CD4-positive, alpha-beta T cell treated with Interferon alpha-2 for 1 hour (primary cell): Measurements from ENCODE around the gene FAM117B.
"Not testable (repeated sequence)": the region's sequence is repeated elsewhere in the genome, so short reads cannot be mapped to it uniquely, and the experiment has no call there.

Experiments used
- DNase-seq, 2 donors: peaks; one replicate each; pipeline ENCODE4 v3.0.0-alpha.2; 2020 to 2022

FAM117B gene

DNA sequence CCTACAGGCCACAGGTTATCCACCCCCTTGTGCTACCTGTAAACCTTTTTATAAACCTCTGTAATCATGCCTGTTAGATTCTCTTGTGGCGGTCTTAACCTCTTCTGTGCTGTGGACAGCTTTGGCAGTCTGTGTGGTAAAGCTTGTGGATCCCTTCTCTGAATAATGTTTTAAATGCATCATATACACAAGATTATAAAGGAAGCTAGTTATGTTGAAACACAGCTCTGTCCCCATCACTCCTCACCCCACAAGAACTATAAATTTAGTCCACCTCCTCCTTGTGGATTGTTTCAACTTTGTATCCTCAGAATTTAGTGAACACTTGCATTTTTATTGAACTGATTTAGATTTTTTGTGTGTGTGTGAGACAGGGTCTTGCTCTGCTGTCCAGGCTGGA lies 129.1 kb downstream of the FAM117B start:
- DNase-seq, result no peak

DNA sequence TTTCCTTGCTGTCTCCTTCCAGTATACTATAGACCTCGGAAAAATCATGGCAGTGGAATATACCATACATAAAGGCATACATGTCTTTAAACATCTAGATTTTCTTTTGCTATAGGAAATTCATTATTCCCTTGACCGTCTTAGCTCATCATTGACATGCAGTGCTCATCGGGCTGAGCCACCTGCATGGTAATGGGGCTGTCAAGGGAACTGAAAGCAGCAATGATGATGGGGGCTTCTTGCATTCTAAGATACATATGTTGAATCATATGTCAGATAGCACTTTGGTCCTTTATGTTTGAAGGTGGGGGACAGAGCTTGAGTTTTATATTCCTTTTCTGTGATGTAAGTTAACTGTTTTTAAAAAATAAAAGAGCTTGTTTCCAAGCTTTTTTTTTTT lies 130.2 kb downstream of the FAM117B start:
- DNase-seq, result no peak

GRCh38 chr2:202765436-202765835 lies 130.7 kb downstream of the FAM117B start:
- DNase-seq, result no peak

DNA sequence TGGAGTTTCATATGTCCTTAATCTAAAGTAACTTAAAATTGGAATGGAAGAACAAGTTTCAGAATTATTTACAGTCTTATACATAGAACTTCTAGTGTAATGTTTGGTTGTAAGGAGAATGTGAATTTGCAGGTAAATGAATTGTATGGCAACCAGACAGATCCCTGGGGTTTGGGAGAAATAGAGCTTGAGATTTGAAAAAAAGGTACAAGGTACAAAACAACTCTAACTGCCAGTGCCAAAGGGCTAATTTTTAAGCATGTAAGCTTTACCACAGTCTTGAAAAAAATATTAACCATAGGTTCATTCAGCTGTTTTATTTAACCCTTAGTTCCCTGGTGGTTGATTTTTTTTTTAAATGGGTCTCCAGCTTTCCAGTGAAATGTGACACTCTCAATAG lies 133.5 kb downstream of the FAM117B start:
- no peak for DNase-seq

DNA sequence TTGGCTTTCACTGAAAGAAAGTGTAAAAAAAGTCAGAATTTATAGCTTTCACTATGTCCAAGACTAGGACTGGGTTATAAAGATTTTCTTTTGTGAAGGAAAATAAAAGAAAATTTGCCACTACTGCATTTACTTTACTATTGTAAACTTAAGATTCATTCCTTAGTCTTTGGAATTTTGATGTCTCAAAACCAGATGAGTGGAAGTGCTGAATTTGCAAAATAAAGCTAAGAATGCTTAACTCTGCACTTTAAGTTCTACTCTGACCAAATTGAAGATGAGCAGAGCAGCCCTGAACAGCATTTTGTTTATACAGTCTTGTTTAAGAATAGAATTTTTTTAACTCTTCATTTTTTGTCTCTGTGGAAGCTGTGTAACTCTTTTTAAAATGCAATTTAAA lies 134.4 kb downstream of the FAM117B start:
- no peak for DNase-seq

- DNase-seq, result no peak
These were observed 136.6 kb downstream of the FAM117B start for GRCh38 chr2:202771336-202771735.

GRCh38 chr2:202771741-202772460 lies 137.1 kb downstream of the FAM117B start:
- no peak for DNase-seq

DNA sequence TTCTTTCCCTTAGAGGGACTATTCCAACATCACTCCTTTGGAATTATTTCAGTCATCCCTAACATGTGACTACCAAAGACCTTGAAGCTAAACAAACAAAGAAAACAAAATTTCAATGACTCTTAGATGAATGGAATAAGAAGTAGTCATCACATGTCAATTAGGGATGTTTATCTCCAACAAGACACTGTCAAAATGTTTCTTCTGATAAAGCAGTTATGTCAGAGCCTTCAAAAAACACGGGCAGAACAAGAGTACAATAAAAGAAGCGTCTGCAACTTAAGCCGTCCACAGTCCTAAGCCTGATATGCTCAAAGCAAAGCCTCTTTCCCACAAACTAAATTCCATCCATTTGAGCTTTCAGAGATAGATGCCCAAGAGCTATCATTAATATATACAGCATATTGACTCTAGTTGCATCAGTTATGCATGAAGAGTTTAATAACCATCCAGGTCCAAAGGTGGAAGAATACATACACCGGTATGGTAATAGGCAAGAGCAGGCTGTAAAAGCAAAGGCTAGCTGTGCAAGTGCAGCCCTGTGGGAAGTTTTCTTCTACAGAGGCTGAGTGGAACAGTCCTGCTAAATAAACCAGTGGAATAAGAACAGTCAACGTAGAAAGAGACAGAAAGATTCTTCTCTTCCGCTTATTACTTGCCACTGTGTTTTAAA lies 138.7 kb downstream of the FAM117B start:
- DNase-seq, result no peak

- no peak for DNase-seq
These were observed 139.3 kb downstream of the FAM117B start for GRCh38 chr2:202774104-202774503.

GRCh38 chr2:202778217-202778616 lies 143.4 kb downstream of the FAM117B start:
- DNase-seq, result no peak

- no peak for DNase-seq
These were observed 145.8 kb downstream of the FAM117B start for GRCh38 chr2:202780514-202781021.

DNA sequence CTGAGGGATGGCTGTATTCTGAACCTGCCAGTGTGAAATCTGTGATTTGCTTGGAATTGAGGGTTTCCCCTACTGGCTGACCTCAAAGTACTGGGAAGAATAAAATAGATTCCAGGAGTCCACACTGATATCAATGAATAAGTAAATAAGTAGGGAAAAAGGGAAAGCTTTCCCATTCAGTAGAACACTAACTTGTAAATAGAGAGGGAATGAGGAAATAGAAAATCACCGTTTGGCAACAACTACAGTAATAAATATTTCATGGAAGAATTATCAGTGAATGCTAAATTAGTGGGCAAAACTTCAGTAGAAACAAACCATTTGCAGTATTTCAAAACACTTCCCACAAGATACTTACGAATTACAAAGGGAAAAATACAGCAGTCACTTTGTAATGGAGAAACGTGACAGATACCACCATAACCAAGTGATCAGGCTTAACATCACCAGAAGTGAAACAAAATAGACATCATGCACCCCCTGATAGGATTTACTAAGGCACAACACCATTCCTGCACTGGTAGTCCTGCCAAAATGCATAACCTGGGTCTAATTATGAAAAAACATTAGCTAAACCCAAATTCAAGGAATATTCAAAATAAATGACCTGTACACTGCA lies 148.3 kb downstream of the FAM117B start:
- DNase-seq, result no peak

DNA sequence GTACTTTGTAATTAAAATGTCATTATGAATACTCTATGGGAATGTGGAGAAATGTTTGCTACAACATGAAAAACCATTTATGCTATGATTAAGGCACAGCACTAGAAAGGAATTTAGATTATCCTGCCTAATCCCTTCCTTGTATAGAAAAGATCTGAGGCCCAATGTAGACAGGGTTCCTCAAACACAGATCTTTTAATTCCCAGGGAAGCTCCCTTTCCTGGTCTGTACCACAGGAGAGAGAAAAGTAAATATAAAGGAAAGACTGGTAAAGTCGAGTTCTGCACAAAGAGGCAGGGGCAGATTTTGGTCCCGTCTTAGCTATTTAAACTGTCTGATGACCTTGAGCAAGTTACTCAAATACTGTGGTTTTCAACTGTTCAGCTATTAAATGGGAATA lies 152.1 kb downstream of the FAM117B start:
- DNase-seq, result no peak

DNA sequence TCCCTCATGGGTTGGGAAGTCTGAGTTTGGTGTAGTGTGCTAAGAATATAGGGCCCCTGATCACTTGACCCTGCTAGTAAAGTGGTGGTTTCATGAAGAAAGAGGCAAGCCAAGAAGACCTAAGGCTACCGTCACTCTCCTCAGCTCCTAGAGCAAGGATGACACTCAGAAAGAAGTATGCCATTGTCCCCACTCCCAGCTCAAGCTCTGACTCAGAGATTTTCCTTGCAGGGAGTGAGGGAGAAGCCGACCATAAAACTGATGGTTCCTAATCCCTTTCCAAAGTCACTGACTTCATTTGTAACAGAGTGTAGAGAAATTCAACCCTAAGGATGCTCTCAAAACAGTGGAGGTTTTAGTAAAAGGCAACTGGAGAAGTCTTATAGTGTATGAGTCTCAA lies 155.9 kb downstream of the FAM117B start:
- no peak for DNase-seq

DNA sequence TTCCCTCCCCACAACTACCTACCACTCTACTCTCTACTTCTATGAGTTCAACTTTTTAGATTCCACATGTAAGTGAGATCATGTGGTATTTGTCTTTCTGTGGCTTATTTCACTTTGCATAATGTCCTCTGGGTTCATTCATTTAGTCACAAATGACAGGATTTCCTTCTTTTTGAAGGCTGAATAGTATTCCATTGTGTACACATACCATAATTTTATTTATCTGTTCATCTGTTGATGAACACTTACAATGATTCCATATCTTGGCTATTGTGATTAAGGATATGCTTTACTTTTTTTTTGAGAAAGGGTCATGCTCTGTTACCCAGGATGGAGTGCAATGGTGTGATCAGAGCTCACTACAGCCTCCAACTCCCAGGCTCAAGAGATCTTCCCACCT lies 163.2 kb downstream of the FAM117B start:
- DNase-seq, result no peak

DNA sequence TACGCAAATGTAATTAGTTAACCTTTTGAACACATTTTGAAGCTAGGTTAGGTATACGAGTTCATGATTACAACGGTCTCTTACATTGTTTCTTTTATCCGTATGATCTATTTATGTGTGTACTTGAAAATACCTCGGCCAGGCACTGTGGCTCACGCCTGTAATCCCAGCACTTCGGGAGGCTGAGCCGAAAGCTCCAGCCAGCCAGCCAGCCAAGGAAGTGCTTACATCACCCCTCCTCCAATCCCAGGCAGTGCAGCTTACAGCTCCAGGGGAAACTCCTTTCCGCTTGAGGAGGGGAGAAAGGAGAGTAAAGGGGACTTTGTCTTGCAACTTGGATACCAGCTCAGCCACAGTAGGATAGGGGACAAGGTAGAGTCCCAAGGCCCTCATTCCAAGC lies 171.1 kb downstream of the FAM117B start:
- DNase-seq, result not testable (repeated sequence)

- DNase-seq, result not testable (repeated sequence)
These were observed 172.8 kb downstream of the FAM117B start for GRCh38 chr2:202807431-202808138.

DNA sequence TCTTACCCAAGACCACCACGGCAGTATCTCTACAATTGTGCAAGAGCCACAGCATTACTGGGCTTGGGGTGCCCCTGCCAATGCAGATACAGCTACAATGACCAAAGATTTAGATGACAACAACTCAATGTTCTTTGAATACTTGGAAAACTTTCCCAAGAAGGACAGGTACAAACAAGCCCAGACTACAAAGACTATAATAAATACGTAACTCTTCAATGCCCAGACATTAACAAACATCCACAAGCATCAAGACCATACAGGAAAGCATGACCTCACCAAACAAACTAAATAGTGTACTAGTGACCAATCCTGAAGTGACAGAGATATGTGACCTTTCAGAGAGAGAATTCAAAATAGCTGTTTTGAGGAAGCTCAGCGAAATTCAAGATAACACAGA lies 174.0 kb downstream of the FAM117B start:
- DNase-seq, result no peak

DNA sequence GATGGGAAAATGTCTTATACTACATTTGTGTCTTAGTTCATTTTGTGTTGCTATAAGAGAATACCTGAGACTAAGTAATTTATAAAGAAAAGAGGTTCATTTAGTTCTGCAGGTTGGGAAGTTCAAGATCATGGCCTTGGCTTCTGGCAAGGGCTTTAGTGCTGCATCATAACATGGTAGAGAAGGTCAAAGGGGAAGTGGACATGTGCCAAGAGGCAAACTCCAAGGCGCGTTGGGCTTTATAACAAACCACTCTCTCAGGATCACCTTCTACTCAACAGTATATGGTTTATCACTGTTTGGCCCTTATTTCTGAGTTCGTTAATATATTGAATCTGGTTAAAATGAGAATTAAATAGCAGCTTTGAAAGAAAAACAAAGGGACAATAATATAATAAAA lies 178.6 kb downstream of the FAM117B start:
- DNase-seq, result no peak

- DNase-seq, result no peak
These were observed 179.5 kb downstream of the FAM117B start for GRCh38 chr2:202814226-202814625.

- no peak for DNase-seq
These were observed 181.0 kb downstream of the FAM117B start for GRCh38 chr2:202815548-202816360.

- no peak for DNase-seq
These were observed 183.0 kb downstream of the FAM117B start for GRCh38 chr2:202817771-202818170.

DNA sequence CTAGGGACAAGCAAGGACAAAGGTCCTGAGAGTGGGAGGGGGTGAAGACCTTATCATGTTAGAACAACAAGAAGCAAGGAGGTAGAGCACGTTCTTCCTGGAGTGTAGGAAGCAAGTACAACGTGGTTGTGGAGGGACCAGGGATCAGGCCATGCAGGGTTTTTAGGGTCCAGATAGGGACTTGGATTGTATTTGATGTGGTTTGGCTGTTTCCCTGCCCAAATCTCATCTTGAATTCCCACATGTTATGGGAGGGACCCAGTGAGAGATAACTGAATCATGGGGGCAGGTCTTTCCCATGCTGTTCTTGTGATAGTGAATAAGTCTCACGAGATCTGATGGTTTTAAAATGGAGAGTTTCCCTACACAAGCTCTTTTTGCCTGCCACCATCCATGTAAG lies 183.6 kb downstream of the FAM117B start:
- no peak for DNase-seq
